WI38 (cell line): Measurements from ENCODE around the gene ZBTB20.

Source experiments
- H3K4me3 ChIP-seq: 2 replicates; pipeline ENCODE4 v1.5.1; 2011; ENCODE audit warnings: low read depth, mild to moderate bottlenecking, control low read depth, low read length
- TF ChIP-seq, protein P1 (sequence below): IDR thresholded peaks from 2 replicates; pipeline ENCODE4 v1.5.1; 2012; ENCODE audit warnings: low read depth, mild to moderate bottlenecking, control low read depth, low read length

ZBTB20 gene

DNA sequence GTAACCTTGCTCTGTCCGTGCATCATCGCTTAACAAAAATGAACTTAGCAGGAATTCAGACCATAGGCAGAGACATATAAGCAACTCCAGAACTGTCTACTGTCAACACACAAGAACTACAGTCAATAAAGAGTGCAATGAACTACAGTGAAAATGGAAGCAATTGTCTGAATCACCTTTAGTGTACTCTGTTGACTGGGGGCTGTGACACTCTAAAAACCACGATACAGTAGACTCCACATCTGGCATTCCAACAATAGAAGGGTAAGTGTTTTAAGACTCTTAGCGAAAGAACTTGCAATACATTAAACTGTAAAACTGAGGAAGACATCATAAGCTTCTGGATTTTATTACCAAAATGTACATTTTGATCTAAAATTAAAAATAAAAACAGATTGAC, 347.3 kb downstream of the ZBTB20 start:
- H3K4me3 ChIP-seq = no peak overlapping the region
- TF ChIP-seq, protein P1, sequence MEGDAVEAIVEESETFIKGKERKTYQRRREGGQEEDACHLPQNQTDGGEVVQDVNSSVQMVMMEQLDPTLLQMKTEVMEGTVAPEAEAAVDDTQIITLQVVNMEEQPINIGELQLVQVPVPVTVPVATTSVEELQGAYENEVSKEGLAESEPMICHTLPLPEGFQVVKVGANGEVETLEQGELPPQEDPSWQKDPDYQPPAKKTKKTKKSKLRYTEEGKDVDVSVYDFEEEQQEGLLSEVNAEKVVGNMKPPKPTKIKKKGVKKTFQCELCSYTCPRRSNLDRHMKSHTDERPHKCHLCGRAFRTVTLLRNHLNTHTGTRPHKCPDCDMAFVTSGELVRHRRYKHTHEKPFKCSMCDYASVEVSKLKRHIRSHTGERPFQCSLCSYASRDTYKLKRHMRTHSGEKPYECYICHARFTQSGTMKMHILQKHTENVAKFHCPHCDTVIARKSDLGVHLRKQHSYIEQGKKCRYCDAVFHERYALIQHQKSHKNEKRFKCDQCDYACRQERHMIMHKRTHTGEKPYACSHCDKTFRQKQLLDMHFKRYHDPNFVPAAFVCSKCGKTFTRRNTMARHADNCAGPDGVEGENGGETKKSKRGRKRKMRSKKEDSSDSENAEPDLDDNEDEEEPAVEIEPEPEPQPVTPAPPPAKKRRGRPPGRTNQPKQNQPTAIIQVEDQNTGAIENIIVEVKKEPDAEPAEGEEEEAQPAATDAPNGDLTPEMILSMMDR = no peak

DNA sequence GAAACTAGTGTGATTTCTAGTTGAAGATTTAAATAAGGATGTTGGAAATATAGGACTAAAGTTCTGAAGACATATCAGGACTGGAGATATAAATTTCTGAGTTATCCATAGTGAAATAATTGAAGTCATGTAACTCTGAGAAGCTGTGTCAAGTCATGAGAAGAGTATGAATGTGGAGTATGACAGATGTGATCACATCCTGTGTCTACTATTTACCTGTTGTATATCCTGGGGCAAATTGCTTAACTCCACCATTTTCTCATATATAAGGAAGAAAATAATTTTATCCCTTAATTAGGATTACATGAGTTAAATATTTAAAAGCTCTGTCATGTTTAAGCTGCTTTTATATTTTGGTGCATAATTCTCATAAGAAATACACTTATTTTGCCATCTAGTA, 350.3 kb downstream of the ZBTB20 start:
- no peak overlapping the region for H3K4me3 ChIP-seq
- TF ChIP-seq, protein P1 = no peak

DNA sequence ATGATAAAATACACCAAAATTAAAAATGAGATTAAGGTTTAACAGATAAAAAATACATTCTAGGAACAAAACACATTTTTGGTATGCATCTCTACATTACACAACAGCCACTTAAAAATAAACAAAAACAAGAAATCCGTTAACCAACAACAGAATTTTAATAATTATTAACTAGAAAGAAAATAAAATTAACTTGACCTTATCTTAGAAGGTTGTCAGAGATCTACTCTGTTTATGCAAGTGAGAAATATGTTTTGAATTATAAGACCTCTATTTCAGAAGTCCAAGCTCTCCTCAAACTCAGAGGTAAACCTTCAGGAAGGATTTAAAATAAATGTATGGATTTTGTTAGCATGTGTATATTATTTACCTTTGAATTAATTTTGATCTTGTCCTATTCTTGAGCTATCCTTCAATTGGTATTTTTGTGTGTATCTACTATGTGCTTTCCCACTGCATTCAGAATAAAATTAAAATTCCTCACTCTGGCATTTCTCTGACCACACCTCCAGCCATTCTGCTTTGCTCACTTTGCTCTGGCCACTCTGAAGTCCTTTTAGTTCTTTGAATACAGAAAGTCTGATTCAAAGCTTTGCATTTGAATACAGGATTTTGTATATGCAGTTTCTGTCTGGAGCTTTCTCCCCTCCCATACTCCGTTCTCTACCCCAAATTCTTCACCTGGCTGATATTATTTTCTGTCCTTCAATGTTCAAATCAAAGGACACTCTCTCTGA, 352.0 kb downstream of the ZBTB20 start:
- no peak overlapping the region for H3K4me3 ChIP-seq

DNA sequence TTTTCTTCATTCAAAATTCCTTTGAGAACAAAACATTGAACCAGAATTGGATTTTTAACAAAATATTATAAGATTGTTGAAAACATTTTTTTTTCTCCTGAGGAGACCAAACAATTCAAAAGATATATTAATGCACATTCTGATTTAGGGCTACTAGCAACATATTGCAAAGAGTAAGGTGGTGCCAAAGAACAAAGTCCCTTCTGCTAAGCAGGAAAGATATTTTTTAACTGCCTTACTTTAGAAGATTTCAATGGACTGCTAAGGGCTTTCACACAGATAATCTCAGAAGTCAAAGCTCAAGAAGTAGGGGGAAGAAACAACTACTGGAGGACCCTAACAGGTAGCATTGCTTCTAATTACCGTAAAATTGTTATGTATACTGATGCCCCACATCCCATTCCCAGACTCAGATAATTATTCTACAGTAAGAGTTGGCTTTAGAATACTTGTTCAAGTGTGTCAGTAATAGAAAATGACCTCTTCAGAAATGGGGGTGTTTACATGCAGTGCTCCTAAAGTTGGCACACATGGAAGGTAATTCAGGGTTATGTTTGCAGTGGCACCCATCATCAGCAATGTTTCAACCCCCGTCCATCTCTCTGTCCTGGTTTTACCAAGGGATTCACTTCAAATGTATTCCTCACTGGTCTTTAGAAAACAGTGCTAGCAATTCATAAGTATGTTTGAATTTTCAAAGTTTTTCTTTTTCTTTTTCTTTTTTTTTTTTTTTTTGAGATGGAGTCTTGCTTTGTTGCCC, 354.7 kb downstream of the ZBTB20 start:
- TF ChIP-seq, protein P1 = no peak
- no peak overlapping the region for H3K4me3 ChIP-seq

More for the DNA sequence above, 352.0 kb downstream of the ZBTB20 start:
- TF ChIP-seq, protein P1 = no peak

DNA sequence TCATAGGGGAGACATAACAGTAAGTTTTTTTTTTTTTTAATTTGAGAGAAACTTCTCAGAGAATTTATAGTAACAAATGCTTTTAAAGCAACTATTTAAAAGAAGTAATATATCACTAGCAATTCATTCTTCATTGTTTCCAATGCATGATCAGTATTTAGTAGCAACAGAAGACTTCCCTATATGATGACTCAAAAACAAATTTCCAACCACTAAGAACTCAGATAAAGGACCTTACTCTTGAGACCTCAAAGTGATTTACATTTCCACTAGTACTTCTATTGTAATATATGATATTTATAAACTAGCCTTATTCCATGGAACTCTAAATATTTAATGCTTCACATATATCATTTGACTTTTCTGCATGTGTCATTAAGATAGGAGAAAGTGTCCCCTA, 356.3 kb downstream of the ZBTB20 start:
- TF ChIP-seq, protein P1 = no peak
- no peak overlapping the region for H3K4me3 ChIP-seq

DNA sequence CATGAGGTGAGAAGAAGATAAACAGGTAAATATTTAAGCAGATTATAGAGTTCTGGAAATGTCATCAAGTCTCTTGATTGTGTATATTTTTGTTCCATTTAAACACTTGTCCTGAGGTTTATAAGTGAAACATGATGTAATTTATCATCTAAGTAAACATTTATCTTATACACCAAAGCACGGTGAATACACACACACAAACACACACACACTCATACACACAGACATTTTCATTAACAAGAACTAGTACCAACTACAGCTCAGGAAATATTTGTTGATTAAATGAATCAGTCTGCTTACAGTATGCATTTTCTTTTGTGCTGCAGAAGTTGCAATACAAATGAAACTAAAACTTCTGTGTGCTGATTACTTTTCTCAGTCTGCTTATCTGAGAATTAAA, 357.3 kb downstream of the ZBTB20 start:
- TF ChIP-seq, protein P1 = no peak

DNA sequence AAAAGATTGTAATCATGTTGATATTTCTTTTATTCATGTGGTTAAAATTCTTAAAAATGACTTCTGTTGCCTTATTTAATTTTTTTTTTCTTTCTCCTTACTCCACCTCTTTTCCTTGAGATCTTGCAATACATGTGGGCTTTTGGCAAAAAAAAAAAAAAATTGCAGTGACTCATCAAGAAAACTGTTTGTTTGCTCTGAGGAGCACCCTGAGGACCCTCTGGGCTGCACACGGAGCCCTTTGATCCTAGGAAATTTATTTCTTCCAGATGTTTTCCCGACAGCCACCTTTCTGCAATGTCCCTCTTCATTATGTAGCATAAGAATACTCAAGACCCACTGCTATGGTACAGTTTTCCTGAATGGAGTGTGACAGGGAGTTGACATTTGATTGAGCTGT, 371.7 kb downstream of the ZBTB20 start:
- TF ChIP-seq, protein P1 = no peak
- no peak overlapping the region for H3K4me3 ChIP-seq

More for the DNA sequence above, 357.3 kb downstream of the ZBTB20 start:
- no peak overlapping the region for H3K4me3 ChIP-seq
